ENCODE measurements around the gene RABGAP1L.
"Not testable (repeated sequence)": the region's sequence is repeated elsewhere in the genome, so short reads cannot be mapped to it uniquely, and the experiment has no call there.

Gene RABGAP1L

DNA sequence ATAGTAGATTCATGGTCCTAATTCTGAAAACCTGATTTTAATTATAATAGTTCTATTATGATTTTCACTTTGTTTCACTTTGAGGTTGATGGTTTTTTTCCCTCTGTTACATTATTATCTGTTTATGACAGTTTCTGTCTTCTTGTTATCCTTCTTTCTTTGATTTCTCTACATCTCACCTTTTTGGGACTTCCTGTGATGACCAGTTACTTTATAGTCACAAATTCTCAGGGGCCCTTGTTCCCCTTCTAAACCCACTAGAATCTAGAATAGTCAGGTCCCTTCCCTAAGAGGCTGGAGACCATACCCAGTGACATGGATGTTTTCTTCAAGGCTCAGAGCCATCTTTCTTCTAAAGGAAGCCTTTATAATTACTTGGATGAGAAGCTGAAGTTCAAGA, 526.9 kb downstream of the RABGAP1L start:
- no peak for DNase-seq

DNA sequence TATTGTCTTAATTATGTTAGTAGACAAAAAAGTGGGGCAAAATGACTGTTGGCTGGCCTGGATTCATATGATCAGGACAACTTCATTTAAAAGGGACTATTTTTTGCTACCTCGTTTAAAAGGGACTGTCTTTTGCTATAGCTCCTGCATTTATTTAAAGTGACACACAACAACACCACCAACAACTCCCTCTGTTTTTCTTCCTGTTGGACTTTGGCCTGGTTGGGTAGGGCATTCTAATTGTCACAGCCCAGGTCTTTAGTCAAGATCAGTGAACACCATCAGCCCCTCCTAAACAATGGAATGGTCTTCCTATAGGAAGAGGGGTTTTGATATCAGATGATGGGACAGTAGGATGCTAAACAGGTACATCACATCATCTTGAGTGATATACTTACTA, 530.2 kb downstream of the RABGAP1L start:
- DNase-seq = no peak

- no peak for DNase-seq
Observed at GRCh38 chr1:174690266-174690665, 530.9 kb downstream of the RABGAP1L start.

DNA sequence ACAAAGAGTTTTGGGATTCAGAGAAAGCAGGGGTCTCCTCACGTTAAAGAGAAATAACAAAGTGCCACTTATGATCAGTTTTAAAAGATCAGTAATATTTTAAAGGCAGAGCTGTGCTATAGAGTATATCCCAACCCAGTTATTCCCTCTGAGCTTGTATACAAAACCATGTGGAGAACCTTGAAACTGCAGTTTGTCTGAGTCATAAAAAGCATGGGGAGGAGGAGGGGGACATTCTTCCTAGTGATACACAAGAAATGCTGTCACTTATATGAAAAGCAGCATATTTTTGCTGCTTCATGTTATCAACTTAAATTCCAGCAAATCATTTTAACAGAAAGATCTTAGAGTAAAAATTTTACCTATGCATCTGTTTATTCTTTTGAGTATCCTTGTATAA, 533.0 kb downstream of the RABGAP1L start:
- no peak for DNase-seq

- DNase-seq = no peak
Observed at GRCh38 chr1:174693085-174693484, 533.8 kb downstream of the RABGAP1L start.

DNA sequence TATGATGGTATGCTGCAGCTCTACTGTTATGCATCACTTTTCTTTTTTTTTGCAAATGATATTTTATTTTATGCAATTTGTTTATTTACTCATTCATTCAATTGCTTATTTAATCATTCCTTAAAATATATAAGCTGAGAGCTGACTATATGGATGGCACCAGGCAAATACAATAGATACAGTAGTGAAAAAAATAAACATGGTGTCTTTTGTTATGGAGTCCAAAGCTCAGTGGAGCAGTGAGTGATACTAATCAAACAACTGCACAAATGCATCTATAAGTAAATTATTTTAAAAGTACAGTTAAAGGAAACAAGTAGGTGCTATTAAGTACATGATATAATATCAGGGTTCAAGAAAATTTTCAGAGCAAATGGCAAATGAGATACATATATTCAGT, 534.2 kb downstream of the RABGAP1L start:
- DNase-seq = not testable (repeated sequence)

- no peak for DNase-seq
Observed at GRCh38 chr1:174696026-174696821, 536.9 kb downstream of the RABGAP1L start.

DNA sequence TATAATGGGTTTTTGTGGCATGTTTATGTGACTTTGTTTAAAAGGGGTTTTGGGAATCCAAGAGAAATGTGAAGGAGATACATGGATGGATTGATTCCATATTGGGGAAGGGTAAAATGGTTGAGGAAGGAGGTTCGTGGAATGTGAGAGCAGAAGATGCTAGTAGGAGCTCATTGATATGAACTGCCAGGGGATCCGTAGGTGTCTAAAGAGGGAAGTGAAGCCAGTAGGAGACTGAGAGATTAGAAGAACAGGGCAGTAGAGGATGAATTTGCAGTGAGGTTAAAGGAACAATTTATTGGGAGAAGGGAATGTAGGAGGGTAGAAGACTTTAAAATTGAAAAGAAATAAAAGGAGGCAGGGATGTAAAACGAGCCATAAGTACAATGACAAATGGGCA, 541.0 kb downstream of the RABGAP1L start:
- DNase-seq = no peak

DNA sequence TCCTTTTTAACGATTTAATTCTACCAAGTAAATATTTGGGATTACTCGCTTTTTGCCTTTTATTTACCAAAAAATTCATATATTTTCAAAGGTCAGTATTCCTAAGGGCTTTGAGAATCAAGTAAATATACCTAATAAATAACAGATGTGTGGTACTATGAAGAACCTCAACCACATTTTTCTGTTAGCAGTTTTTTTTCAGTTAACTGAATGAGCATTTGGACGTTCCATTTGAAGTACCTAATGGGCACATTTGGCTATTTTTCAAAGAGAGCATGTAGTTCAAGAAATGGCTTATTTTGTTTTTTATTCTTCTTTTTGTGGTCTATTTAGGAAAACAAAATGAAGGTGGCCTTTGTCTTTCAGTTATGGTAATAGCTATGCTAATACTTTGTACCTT, 541.5 kb downstream of the RABGAP1L start:
- DNase-seq = no peak

DNA sequence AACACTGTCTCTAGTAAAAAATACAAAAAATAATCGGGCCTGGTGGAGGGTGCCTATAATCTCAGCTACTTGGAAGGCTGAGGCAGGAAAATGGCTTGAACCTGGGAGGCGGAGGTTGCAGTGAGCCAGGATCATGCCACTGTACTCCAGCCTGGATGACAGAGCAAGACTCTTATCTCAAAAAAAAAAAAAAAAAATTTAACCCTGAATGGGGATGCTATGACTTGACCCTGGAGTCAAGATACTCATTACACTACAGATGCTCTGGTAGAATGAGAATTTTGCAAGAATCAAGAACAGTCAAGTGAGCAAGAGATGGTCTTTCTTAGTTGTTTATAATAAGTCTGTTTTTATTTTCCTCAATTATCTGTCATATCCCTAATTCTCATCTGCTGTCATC, 542.2 kb downstream of the RABGAP1L start:
- no peak for DNase-seq

- no peak for DNase-seq
Observed at GRCh38 chr1:174702011-174702410, 542.7 kb downstream of the RABGAP1L start.

- DNase-seq = no peak
Observed at GRCh38 chr1:174703309-174703708, 544.0 kb downstream of the RABGAP1L start.

DNA sequence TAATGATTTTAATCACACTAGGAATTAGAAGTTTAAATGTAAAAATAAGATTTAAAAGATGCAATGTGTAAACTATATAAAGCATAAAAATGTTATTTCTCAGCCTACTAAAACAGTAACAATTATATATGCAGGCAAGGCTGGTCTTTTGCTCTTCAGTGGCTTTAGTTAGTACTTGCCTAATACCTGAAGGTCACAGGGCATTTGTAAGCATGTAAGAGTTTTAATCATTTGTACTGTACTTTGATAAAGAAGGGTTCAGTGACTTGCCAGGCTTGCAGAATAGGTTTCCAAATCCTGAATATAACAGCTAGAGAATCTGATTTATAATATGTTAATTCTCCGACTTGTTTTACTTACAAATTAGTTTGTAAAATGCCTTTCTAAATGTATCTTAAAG, 545.0 kb downstream of the RABGAP1L start:
- no peak for DNase-seq

DNA sequence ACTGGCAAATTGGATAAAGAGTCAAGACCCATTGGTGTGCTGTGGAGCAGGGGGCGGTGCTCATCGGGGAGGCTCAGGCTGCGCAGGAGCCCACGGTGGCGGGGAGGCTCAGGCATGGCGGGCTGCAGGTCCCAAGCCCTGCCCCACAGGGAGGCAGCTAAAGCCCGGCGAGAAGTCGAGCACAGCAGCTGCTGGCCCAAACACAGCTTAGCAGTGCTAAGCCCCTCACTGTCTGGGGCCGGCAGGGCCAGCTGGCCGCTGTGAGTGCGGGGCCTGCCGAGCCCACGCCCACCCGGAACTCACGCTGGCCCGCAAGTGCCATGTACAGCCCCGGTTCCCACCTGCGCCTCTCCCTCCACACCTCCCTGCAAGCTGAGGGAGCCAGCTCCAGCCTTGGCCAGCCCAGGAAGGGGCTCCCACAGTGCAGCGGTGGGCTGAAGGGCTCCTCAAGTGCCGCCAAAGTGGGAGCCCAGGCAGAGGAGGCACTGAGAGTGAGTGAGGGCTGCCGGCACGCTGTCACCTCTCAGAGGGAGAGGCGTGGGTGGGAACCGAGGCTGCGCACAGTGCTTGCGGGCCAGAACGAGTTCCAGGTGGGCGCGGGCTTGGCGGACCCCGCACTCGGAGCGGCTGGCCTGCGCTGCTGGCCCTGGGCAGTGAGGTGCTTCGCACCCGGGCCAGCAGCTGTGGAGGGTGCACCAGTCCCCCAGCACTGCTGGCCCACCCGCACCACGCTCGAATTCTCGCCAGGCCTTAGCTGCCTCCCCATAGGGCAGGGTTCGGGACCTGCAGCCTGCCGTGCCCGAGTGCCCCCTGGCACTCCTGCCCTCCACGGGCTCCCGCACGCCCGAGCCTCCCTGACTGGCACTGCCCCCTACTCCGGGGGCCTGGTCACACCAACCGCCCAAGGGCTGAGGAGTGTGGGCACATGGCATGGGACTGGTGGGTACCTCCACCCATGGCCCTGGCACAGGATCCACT, 551.8 kb downstream of the RABGAP1L start:
- DNase-seq = no peak

DNA sequence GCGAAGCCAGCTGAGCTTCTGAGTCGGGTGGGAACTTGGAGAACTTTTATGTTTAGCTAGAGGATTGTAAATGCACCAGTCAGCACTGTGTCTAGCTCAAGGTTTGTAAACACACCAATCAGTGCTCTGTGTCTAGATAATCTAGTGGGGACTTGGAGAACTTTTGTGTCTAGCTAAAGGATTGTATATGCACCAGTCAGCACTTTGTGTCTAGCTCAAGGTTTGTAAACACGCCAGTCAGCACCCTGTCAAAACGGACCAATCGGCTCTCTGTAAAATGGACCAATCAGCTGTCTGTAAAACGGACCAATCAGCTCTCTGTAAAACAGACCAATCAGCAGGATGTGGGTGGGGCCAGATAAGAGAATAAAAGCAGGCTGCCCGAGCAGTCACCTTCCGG, 552.5 kb downstream of the RABGAP1L start:
- not testable (repeated sequence) for DNase-seq

GRCh38 chr1:174712541-174712940, 553.2 kb downstream of the RABGAP1L start:
- DNase-seq = no peak

- DNase-seq = no peak
Observed at GRCh38 chr1:174713796-174714195, 554.5 kb downstream of the RABGAP1L start.

GRCh38 chr1:174719194-174719593, 559.9 kb downstream of the RABGAP1L start:
- DNase-seq = no peak

GRCh38 chr1:174720618-174721017, 561.3 kb downstream of the RABGAP1L start:
- no peak for DNase-seq

DNA sequence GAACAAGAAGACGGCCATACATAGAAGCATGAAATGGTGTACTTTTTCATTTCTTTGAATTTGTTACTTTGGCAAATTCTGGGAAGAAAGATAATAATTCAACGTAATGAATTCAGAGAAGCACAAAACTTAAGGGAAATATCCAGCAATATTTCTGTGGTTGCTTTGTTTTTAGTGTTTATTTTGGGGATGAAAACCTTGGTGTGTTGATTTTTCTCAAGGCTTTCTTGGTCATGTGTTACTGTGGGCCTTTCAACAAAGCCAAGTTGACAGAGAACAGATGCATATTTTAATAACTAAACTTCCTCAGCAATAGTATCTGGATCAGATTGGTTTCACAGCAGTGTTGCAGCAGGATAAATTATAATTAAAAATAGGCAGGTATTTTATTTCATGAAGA, 561.9 kb downstream of the RABGAP1L start:
- DNase-seq = no peak

DNA sequence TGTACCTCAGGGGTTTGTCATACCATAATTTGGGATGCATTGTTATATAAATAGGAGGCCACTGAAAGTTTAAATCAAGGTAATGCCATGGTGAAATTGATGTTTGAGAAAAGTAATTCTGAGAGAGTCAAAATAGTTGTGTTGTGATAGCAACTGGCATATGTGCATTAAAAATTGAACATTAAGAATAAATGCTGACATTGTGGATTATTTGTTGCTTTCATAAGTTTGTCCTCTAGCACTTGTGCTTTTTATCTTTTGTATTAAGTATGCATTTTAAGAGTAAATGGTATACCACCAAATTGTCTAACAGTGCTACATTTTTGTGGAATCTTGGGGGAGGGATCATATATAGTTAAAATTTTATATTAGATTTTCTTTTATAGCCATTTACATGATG, 564.5 kb downstream of the RABGAP1L start:
- DNase-seq = no peak

- DNase-seq = no peak
Observed at GRCh38 chr1:174724219-174724618, 564.9 kb downstream of the RABGAP1L start.

DNA sequence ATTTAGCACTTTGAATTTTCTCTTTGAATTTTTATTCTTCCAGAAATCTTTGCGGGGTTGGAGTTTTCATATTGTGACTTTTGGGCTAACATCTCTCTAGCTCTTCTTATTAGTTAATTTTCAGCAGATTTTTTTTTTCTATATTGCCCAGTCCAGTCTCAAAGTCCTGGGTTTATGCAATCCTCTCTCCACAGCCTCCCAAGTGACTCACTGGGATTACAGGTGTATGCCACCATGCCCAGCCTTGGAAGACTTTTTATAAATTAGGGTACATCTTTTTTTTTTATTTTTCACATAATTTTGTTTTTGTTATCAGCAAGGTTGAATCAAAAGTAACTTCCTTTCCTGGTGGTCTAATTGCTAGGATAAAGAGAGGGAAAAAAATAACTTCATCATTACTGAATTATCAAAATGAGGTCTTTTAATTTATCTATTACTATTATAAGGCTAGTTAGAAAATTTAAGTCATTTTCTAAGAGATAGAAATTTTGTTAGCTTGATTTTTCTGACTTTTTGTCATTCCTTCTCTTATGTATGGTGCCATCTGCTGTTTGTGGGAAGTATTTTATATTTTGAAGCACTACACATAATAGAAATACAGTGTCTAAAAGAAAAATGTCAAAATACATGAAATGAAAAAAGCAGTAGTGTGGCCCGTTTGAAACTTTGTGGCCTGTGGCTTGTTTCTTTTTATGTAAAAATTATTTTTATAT, 567.0 kb downstream of the RABGAP1L start:
- no peak for DNase-seq

Data from stimulated activated CD4-positive, alpha-beta T cell treated with anti-CD3 and anti-CD28 coated beads, Interleukin-15, amount 100 ng/mL, for 24 hours (primary cell).